Measurements from ENCODE around the gene MRAS.

DNA sequence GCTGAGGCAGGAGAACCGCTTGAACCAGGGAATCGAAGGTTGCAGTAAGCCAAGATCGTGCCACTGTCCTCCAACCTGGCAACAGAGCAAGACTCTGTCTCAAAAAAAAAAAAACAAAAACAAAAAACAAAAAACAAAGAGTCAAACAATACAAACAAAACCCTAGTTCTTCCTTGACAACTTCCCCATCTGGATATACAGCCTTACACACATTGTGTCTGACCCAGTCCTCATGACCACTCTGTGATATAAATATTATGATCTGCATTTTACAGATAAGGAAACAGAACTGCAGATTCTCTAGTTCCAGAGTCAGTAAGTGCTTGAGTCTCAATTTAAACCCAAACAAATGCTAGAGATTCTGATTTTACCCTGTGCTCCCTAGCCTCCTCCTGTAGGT is 81.3 kb downstream of the MRAS start:
- TF ChIP-seq, protein P1, sequence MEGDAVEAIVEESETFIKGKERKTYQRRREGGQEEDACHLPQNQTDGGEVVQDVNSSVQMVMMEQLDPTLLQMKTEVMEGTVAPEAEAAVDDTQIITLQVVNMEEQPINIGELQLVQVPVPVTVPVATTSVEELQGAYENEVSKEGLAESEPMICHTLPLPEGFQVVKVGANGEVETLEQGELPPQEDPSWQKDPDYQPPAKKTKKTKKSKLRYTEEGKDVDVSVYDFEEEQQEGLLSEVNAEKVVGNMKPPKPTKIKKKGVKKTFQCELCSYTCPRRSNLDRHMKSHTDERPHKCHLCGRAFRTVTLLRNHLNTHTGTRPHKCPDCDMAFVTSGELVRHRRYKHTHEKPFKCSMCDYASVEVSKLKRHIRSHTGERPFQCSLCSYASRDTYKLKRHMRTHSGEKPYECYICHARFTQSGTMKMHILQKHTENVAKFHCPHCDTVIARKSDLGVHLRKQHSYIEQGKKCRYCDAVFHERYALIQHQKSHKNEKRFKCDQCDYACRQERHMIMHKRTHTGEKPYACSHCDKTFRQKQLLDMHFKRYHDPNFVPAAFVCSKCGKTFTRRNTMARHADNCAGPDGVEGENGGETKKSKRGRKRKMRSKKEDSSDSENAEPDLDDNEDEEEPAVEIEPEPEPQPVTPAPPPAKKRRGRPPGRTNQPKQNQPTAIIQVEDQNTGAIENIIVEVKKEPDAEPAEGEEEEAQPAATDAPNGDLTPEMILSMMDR (IDR thresholded peaks at IDR 0.05; ENCODE audit: insufficient read depth, low read depth, low read length) = no peak
- TF ChIP-seq EZH2 (IDR thresholded peaks at IDR 0.05; ENCODE audit: insufficient read depth, low read length) = no peak
